ENCODE results near the gene MANEA.

Gene MANEA

GRCh38 chr6:95545226-95545625, 32.1 kb upstream of the MANEA start:
- TF ChIP-seq, protein P1, sequence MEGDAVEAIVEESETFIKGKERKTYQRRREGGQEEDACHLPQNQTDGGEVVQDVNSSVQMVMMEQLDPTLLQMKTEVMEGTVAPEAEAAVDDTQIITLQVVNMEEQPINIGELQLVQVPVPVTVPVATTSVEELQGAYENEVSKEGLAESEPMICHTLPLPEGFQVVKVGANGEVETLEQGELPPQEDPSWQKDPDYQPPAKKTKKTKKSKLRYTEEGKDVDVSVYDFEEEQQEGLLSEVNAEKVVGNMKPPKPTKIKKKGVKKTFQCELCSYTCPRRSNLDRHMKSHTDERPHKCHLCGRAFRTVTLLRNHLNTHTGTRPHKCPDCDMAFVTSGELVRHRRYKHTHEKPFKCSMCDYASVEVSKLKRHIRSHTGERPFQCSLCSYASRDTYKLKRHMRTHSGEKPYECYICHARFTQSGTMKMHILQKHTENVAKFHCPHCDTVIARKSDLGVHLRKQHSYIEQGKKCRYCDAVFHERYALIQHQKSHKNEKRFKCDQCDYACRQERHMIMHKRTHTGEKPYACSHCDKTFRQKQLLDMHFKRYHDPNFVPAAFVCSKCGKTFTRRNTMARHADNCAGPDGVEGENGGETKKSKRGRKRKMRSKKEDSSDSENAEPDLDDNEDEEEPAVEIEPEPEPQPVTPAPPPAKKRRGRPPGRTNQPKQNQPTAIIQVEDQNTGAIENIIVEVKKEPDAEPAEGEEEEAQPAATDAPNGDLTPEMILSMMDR (IDR thresholded peaks at IDR 0.05; ENCODE audit: insufficient read depth, low read length, poor library complexity, severe bottlenecking): no peak
- DNase-seq (ENCODE audit: extremely low read depth, insufficient read length): no peak
- H3K27me3 ChIP-seq (replicated peaks; ENCODE audit: control insufficient read depth, insufficient read depth, low read length): no peaks in the 10 kb centered on the region
- H3K36me3 ChIP-seq (ENCODE audit: control insufficient read depth, insufficient read depth, low read length): no peaks in the 10 kb centered on the region
- H3K4me3 ChIP-seq (replicated peaks; ENCODE audit: low read depth, low read length): no peak overlapping the region

GRCh38 chr6:95545686-95546085, 31.6 kb upstream of the MANEA start:
- TF ChIP-seq, protein P1 (IDR thresholded peaks at IDR 0.05; ENCODE audit: insufficient read depth, low read length, poor library complexity, severe bottlenecking): no peak
- Histone ChIP-seq H3K27me3 (replicated peaks; ENCODE audit: control insufficient read depth, insufficient read depth, low read length) (no peaks in the 10 kb centered on the region), H3K36me3 (ENCODE audit: control insufficient read depth, insufficient read depth, low read length) (no peaks in the 10 kb centered on the region), H3K4me3 (replicated peaks; ENCODE audit: low read depth, low read length) (no peak overlapping the region)
- DNase-seq (ENCODE audit: extremely low read depth, insufficient read length): no peak

GRCh38 chr6:95546148-95546547, 31.2 kb upstream of the MANEA start:
- no peak for DNase-seq (ENCODE audit: extremely low read depth, insufficient read length)
- Histone ChIP-seq H3K36me3 (ENCODE audit: control insufficient read depth, insufficient read depth, low read length) (no peaks in the 10 kb centered on the region), H3K4me3 (replicated peaks; ENCODE audit: low read depth, low read length) (no peak overlapping the region), H3K27me3 (replicated peaks; ENCODE audit: control insufficient read depth, insufficient read depth, low read length) (no peaks in the 10 kb centered on the region)
- TF ChIP-seq, protein P1 (IDR thresholded peaks at IDR 0.05; ENCODE audit: insufficient read depth, low read length, poor library complexity, severe bottlenecking): no peak

- Histone ChIP-seq H3K4me3 (replicated peaks; ENCODE audit: low read depth, low read length) (no peak overlapping the region), H3K36me3 (ENCODE audit: control insufficient read depth, insufficient read depth, low read length) (no peaks in the 10 kb centered on the region), H3K27me3 (replicated peaks; ENCODE audit: control insufficient read depth, insufficient read depth, low read length) (no peaks in the 10 kb centered on the region)
- TF ChIP-seq, protein P1 (IDR thresholded peaks at IDR 0.05; ENCODE audit: insufficient read depth, low read length, poor library complexity, severe bottlenecking): no peak
- no peak for DNase-seq (ENCODE audit: extremely low read depth, insufficient read length)
These were observed 30.3 kb upstream of the MANEA start for GRCh38 chr6:95547043-95547442.

GRCh38 chr6:95548188-95548786, 29.0 kb upstream of the MANEA start:
- DNase-seq (ENCODE audit: extremely low read depth, insufficient read length): no peak
- no peaks in the 10 kb centered on the region for H3K36me3 ChIP-seq (ENCODE audit: control insufficient read depth, insufficient read depth, low read length)
- no peaks in the 10 kb centered on the region for H3K27me3 ChIP-seq (replicated peaks; ENCODE audit: control insufficient read depth, insufficient read depth, low read length)
- TF ChIP-seq, protein P1 (IDR thresholded peaks at IDR 0.05; ENCODE audit: insufficient read depth, low read length, poor library complexity, severe bottlenecking): no peak
- H3K4me3 ChIP-seq (replicated peaks; ENCODE audit: low read depth, low read length): no peak overlapping the region

Data from GM06990 (cell line).